Liver (tissue), 3 donors: ENCODE results near the gene SPATS2L.

ENCODE experiments used
- FOXA1 ChIP-seq: IDR thresholded peaks from 2 replicates; pipeline ENCODE4 v1.6.1; 2016; ENCODE audit warnings: antibody characterized with exemption
- JUND ChIP-seq, 2 donors: IDR thresholded peaks; 2 replicates each; pipeline ENCODE4 v1.6.1; 2016; ENCODE audit warnings: antibody characterized with exemption in 2 of 2
- RAD21 ChIP-seq, 2 donors: IDR thresholded peaks; 2 replicates each; pipeline ENCODE4 v1.6.1; 2016; ENCODE audit warnings: antibody characterized with exemption in 2 of 2, mild to moderate bottlenecking in 2 of 2
- RXRA ChIP-seq, 2 donors: IDR thresholded peaks; 2 replicates each; pipeline ENCODE4 v1.6.1; 2017 to 2018; ENCODE audit warnings: antibody characterized with exemption in 2 of 2, mild to moderate bottlenecking in 1 of 2
- TAF1 ChIP-seq: conservative IDR thresholded peaks from 2 replicates; pipeline ENCODE4 v1.6.1; 2016; ENCODE audit warnings: antibody characterized with exemption, mild to moderate bottlenecking
- YY1 ChIP-seq: IDR thresholded peaks from 2 replicates; pipeline ENCODE4 v1.6.1; 2016; ENCODE audit warnings: antibody characterized with exemption, mild to moderate bottlenecking
- TF ChIP-seq, protein P1 (sequence below): fragments of 150-350 bp; IDR thresholded peaks from 2 replicates; pipeline ENCODE4 v1.5.1; 2017; ENCODE audit warnings: improper control_type of control experiment, low read depth, low read length; ENCODE audit not compliant: missing input control
- TF ChIP-seq, protein P2 (sequence below): IDR thresholded peaks from 2 replicates; pipeline ENCODE4 v1.6.1; 2016; ENCODE audit warnings: antibody characterized with exemption
- TF ChIP-seq, protein P3 (sequence below): IDR thresholded peaks from 2 replicates; pipeline ENCODE4 v1.6.1; 2016; ENCODE audit warnings: antibody characterized with exemption, mild to moderate bottlenecking
- TF ChIP-seq, protein P4 (sequence below): IDR thresholded peaks from 2 replicates; pipeline ENCODE4 v1.6.1; 2016; ENCODE audit warnings: antibody characterized with exemption
- donor health status: healthy.
- donor health status: healthy.

DNA sequence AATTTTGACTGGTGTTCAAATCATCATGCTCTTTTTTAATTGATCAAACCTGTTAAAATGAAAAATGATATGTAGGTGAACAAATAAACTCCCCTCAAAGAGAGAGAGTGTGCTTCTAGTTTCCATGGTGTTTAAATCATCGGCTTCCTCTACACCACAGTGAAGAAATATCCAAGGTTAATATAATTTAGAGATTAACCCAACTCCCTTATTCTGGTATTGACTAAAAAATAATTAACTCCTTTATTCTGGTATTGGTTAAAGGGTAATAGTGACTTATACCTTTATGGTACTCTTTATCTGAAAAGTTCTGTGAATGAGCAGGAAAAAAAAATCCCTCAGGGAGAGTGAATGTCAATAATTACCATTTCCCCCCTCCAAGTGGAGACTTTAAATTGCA lies 93.1 kb downstream of the SPATS2L start:
- TF ChIP-seq, protein P1, sequence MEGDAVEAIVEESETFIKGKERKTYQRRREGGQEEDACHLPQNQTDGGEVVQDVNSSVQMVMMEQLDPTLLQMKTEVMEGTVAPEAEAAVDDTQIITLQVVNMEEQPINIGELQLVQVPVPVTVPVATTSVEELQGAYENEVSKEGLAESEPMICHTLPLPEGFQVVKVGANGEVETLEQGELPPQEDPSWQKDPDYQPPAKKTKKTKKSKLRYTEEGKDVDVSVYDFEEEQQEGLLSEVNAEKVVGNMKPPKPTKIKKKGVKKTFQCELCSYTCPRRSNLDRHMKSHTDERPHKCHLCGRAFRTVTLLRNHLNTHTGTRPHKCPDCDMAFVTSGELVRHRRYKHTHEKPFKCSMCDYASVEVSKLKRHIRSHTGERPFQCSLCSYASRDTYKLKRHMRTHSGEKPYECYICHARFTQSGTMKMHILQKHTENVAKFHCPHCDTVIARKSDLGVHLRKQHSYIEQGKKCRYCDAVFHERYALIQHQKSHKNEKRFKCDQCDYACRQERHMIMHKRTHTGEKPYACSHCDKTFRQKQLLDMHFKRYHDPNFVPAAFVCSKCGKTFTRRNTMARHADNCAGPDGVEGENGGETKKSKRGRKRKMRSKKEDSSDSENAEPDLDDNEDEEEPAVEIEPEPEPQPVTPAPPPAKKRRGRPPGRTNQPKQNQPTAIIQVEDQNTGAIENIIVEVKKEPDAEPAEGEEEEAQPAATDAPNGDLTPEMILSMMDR: no peak
- TF ChIP-seq, protein P2, sequence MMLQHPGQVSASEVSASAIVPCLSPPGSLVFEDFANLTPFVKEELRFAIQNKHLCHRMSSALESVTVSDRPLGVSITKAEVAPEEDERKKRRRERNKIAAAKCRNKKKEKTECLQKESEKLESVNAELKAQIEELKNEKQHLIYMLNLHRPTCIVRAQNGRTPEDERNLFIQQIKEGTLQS: no peak
- TF ChIP-seq, protein P3, sequence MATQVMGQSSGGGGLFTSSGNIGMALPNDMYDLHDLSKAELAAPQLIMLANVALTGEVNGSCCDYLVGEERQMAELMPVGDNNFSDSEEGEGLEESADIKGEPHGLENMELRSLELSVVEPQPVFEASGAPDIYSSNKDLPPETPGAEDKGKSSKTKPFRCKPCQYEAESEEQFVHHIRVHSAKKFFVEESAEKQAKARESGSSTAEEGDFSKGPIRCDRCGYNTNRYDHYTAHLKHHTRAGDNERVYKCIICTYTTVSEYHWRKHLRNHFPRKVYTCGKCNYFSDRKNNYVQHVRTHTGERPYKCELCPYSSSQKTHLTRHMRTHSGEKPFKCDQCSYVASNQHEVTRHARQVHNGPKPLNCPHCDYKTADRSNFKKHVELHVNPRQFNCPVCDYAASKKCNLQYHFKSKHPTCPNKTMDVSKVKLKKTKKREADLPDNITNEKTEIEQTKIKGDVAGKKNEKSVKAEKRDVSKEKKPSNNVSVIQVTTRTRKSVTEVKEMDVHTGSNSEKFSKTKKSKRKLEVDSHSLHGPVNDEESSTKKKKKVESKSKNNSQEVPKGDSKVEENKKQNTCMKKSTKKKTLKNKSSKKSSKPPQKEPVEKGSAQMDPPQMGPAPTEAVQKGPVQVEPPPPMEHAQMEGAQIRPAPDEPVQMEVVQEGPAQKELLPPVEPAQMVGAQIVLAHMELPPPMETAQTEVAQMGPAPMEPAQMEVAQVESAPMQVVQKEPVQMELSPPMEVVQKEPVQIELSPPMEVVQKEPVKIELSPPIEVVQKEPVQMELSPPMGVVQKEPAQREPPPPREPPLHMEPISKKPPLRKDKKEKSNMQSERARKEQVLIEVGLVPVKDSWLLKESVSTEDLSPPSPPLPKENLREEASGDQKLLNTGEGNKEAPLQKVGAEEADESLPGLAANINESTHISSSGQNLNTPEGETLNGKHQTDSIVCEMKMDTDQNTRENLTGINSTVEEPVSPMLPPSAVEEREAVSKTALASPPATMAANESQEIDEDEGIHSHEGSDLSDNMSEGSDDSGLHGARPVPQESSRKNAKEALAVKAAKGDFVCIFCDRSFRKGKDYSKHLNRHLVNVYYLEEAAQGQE: no peak
- TF ChIP-seq, protein P4, sequence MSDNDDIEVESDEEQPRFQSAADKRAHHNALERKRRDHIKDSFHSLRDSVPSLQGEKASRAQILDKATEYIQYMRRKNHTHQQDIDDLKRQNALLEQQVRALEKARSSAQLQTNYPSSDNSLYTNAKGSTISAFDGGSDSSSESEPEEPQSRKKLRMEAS: no peak
- TF ChIP-seq RAD21 (IDR thresholded peaks at IDR 0.05) (no peak), TAF1 (no peak), RXRA (IDR thresholded peaks at IDR 0.05) (no peak), YY1 (no peak), FOXA1 (no peak), JUND (IDR thresholded peaks at IDR 0.05) (no peak)
